Mesendoderm (in vitro differentiated cells): ENCODE measurements around the gene AFAP1.

Experiments
- DNase-seq: peaks from one replicate; pipeline ENCODE4 v3.0.0; 2013
- H2AK5ac ChIP-seq: 2 replicates; pipeline ENCODE4 v1.6.1; 2013; ENCODE audit warnings: low read length, inconsistent platforms
- H2BK120ac ChIP-seq: 2 replicates; pipeline ENCODE4 v1.6.1; 2013; ENCODE audit warnings: low read depth, mild to moderate bottlenecking, low read length, moderate library complexity, mixed read lengths
- H2BK15ac ChIP-seq: replicated peaks from 2 replicates; pipeline ENCODE4 v1.6.1; 2013; ENCODE audit warnings: low read depth, mild to moderate bottlenecking, moderate library complexity
- H2BK5ac ChIP-seq: 2 replicates; pipeline ENCODE4 v1.6.1; 2013; ENCODE audit warnings: low read length, inconsistent platforms
- H3K18ac ChIP-seq: 2 replicates; pipeline ENCODE4 v1.6.1; 2013; ENCODE audit warnings: mild to moderate bottlenecking, low read length, mixed read lengths
- H3K23ac ChIP-seq: one replicate; pipeline ENCODE4 v1.6.1; 2013; ENCODE audit warnings: low read length
- H3K27ac ChIP-seq: 2 replicates; pipeline ENCODE4 v1.5.1; 2013; ENCODE audit warnings: low read depth, mild to moderate bottlenecking, inconsistent platforms, low read length, moderate library complexity
- H3K27me3 ChIP-seq: 2 replicates; pipeline ENCODE4 v1.6.1; 2013; ENCODE audit warnings: low read length, control low read depth, mild to moderate bottlenecking, inconsistent platforms; ENCODE audit not compliant: insufficient read depth, poor library complexity
- H3K36me3 ChIP-seq: 2 replicates; pipeline ENCODE4 v1.6.1; 2013; ENCODE audit warnings: low read length, inconsistent platforms; ENCODE audit not compliant: control insufficient read depth, insufficient read depth
- H3K4ac ChIP-seq: one replicate; pipeline ENCODE4 v1.6.1; 2013; ENCODE audit warnings: low read depth, mild to moderate bottlenecking, low read length, moderate library complexity
- H3K4me1 ChIP-seq: 2 replicates; pipeline ENCODE4 v1.6.1; 2013; ENCODE audit warnings: low read depth, low read length, inconsistent platforms; ENCODE audit not compliant: control insufficient read depth
- H3K4me2 ChIP-seq: 2 replicates; pipeline ENCODE4 v1.6.1; 2013; ENCODE audit warnings: low read length
- H3K4me3 ChIP-seq: 2 replicates; pipeline ENCODE4 v1.5.1; 2013; ENCODE audit warnings: mild to moderate bottlenecking, low read length
- H3K56ac ChIP-seq: one replicate; pipeline ENCODE4 v1.6.1; 2013; ENCODE audit warnings: low read length
- H3K79me1 ChIP-seq: 2 replicates; pipeline ENCODE4 v1.6.1; 2013; ENCODE audit warnings: low read length, inconsistent platforms
- H3K79me2 ChIP-seq: 2 replicates; pipeline ENCODE4 v1.6.1; 2013; ENCODE audit warnings: mild to moderate bottlenecking, low read length; ENCODE audit not compliant: control insufficient read depth, insufficient read depth
- H3K9ac ChIP-seq: 2 replicates; pipeline ENCODE4 v1.6.1; 2013; ENCODE audit warnings: low read length, inconsistent platforms
- H4K5ac ChIP-seq: one replicate; pipeline ENCODE4 v1.6.1; 2013; ENCODE audit warnings: low read length
- H4K8ac ChIP-seq: one replicate; pipeline ENCODE4 v1.6.1; 2013; ENCODE audit warnings: low read depth, mild to moderate bottlenecking, control low read depth, low read length, moderate library complexity
- WGBS: extraction: QIAGEN DNeasy Blood & Tissue Kit; methylation state at CpG from one replicate; pipeline ENCODE4 v1.1.7; 2013; ENCODE audit warnings: low lambda C conversion rate, missing lambda C conversion rate; ENCODE audit not compliant: insufficient coverage; ENCODE audit errors: extremely low coverage; 5-methylcytosine and 5-hydroxymethylcytosine counted together

Gene AFAP1

DNA sequence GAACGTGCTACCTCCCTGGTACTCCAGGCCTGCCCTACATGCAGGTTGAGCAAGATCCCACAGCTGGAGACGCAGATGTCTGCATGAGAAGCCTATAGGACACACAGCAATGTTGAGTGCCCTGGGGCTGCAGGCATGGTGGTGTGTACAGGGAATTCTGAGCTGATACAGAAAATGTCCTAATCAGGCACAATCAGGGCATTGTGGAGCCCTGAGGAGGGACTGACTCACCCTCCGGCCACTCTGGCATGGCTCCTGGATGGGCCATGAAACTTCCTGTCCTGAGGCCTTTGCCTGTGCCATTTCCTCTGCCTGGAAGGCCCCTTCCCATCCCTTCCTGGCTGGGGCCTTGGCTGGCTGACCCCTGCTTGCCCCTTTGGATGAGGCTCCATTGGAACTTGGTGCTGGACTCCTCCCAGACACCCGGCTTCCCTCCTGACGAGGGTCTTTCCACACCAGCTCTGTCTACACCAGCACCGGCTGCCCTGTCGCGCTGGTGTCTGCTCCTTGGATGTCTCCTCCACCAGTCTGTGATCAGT, 16.7 kb upstream of the AFAP1 start:
- H2BK120ac ChIP-seq = no peak overlapping the region
- no peaks in the 10 kb centered on the region for H3K36me3 ChIP-seq
- H3K79me2 ChIP-seq = no peaks in the 10 kb centered on the region
- peak overlapping the region; percentile 75 for H3K23ac ChIP-seq
- no peak overlapping the region for H3K27ac ChIP-seq
- no peaks in the 10 kb centered on the region for H3K79me1 ChIP-seq
- no peak overlapping the region for H3K4ac ChIP-seq
- H3K18ac ChIP-seq = no peak overlapping the region
- H3K9ac ChIP-seq = no peak overlapping the region
- H4K5ac ChIP-seq = no peak overlapping the region
- DNase-seq = no peak
- peak overlapping the region; percentile 85 for H2BK5ac ChIP-seq
- H3K27me3 ChIP-seq = no peaks in the 10 kb centered on the region
- peaks cover 6% of the 10 kb centered on the region for H3K4me1 ChIP-seq
- H2AK5ac ChIP-seq = peak overlapping the region; percentile 66
- no peak overlapping the region for H4K8ac ChIP-seq
- H3K4me3 ChIP-seq = no peak overlapping the region
- WGBS = no CpG with 5 or more reads among the region's 8 CpGs
- H3K4me2 ChIP-seq = no peak overlapping the region
- H3K56ac ChIP-seq = peak overlapping the region; percentile 72
- H2BK15ac ChIP-seq = no peak overlapping the region

DNA sequence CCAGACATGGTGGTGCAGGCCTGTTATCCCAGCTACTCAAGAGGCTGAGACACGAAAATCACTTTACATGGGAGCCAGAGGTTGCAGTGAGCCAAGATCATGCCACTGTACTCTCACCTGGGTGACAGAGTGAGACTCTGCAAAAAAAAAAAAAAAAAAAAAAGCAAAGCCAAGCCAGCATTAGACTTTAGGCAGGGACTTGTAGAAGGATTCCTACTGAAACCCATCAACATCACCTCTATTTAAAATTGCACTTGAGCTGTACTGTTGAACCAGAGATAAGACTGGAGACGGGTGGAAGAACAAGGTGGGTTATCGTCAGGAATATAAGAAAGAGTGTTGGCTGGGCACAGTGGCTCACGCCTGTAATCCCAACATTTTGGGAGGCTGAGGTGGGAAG, 15.7 kb upstream of the AFAP1 start:
- Histone ChIP-seq H3K18ac (no peak overlapping the region), H3K4me1 (peaks cover 6% of the 10 kb centered on the region), H3K27me3 (no peaks in the 10 kb centered on the region), H2AK5ac (no peak overlapping the region), H3K36me3 (no peaks in the 10 kb centered on the region), H3K23ac (no peak overlapping the region), H3K4me2 (no peak overlapping the region), H3K9ac (no peak overlapping the region), H3K56ac (no peak overlapping the region), H3K27ac (no peak overlapping the region), H3K4me3 (no peak overlapping the region), H3K79me2 (no peaks in the 10 kb centered on the region), H3K79me1 (no peaks in the 10 kb centered on the region), H3K4ac (no peak overlapping the region), H2BK15ac (no peak overlapping the region), H2BK5ac (no peak overlapping the region), H4K5ac (no peak overlapping the region), H2BK120ac (no peak overlapping the region), H4K8ac (no peak overlapping the region)
- DNase-seq = no peak
- no CpG with 5 or more reads among the region's 4 CpGs for WGBS

GRCh38 chr4:7952615-7953014, 13.0 kb upstream of the AFAP1 start:
- no peaks in the 10 kb centered on the region for H3K79me1 ChIP-seq
- no peak overlapping the region for H2BK15ac ChIP-seq
- no peak overlapping the region for H3K4ac ChIP-seq
- WGBS = no CpG with 5 or more reads among the region's 9 CpGs
- no peak overlapping the region for H3K27ac ChIP-seq
- H3K4me1 ChIP-seq = peaks cover 13% of the 10 kb centered on the region
- no peak overlapping the region for H2BK120ac ChIP-seq
- no peak overlapping the region for H3K9ac ChIP-seq
- H3K4me2 ChIP-seq = no peak overlapping the region
- no peaks in the 10 kb centered on the region for H3K79me2 ChIP-seq
- H3K18ac ChIP-seq = no peak overlapping the region
- no peaks in the 10 kb centered on the region for H3K36me3 ChIP-seq
- H4K5ac ChIP-seq = no peak overlapping the region
- no peak overlapping the region for H3K23ac ChIP-seq
- H2AK5ac ChIP-seq = no peak overlapping the region
- no peaks in the 10 kb centered on the region for H3K27me3 ChIP-seq
- H3K56ac ChIP-seq = no peak overlapping the region
- no peak overlapping the region for H2BK5ac ChIP-seq
- no peak overlapping the region for H3K4me3 ChIP-seq
- DNase-seq = no peak
- H4K8ac ChIP-seq = no peak overlapping the region

DNA sequence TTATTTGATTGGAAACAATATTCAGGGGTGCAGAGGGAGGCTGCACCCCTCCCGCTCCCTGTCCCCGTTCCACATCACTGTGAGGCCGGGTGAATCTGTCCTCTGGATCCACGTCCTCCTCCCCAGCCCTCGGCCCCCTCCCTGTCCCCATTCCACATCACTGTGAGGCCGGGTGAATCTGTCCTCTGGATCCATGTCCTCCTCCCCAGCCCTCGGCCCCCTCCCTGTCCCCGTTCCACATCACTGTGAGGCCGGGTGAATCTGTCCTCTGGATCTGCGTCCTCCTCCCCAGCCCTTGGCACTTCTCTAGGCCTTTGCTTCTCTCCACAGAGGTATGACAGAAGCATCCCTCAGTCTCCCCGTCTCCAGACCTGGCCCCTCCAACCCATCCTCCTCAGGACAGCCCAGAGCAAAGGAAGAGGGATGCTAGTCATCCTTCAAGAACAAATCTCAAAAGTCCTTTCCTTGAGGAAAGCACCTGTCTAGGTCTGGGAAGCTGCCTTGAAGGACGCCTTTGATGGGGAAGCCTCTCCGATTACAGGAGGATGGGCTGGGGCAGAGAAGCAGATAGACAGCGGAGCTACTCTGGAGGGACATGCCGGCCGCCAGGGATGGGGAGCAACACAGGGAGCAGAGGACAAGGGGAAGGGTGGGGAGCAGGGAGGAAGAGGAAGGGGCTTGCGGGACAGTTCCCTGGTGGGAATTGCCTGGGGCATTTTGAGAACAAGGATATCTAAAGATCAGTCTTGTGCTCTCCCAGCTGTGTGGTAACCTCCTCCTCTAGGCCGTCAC, 10.8 kb upstream of the AFAP1 start:
- H3K9ac ChIP-seq = no peak overlapping the region
- no peak overlapping the region for H2BK15ac ChIP-seq
- no peak overlapping the region for H3K4me2 ChIP-seq
- H3K4ac ChIP-seq = no peak overlapping the region
- H3K18ac ChIP-seq = peak overlapping the region; percentile 9
- no peak overlapping the region for H2BK120ac ChIP-seq
- H3K4me1 ChIP-seq = peaks cover 9% of the 10 kb centered on the region
- H2AK5ac ChIP-seq = peak overlapping the region; percentile 95
- no peaks in the 10 kb centered on the region for H3K79me1 ChIP-seq
- H3K4me3 ChIP-seq = no peak overlapping the region
- peak overlapping the region; percentile 66 for H3K56ac ChIP-seq
- H4K8ac ChIP-seq = no peak overlapping the region
- no peak overlapping the region for H3K27ac ChIP-seq
- no peak overlapping the region for H4K5ac ChIP-seq
- H3K79me2 ChIP-seq = no peaks in the 10 kb centered on the region
- H3K36me3 ChIP-seq = no peaks in the 10 kb centered on the region
- DNase-seq = no peak
- WGBS = no CpG with 5 or more reads among the region's 18 CpGs
- H3K27me3 ChIP-seq = no peaks in the 10 kb centered on the region
- H2BK5ac ChIP-seq = peak overlapping the region; percentile 78
- no peak overlapping the region for H3K23ac ChIP-seq

DNA sequence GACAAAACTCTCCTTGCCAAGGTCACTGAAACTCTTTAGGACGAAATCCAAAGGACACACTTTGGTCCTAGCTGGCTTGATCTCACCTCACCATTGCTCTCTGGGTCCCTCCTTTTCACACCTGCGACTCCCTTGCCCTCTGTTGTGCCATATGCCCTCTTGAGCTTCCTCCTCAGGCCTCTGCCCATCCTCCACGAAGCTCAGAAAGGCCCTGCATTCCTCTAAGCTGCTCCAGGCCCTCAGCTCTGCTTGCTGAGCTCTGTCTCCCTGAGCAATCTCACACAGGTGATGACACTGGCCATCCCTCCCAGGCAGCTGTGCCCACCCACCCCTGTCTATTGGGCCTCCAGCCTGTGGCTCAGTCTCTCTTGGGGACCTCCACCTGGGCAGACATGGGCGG, 10.1 kb upstream of the AFAP1 start:
- Histone ChIP-seq H3K4me1 (peaks cover 9% of the 10 kb centered on the region), H3K27ac (peak overlapping the region; percentile 1), H3K79me2 (no peaks in the 10 kb centered on the region), H3K4me2 (no peak overlapping the region), H3K9ac (peak overlapping the region; percentile 1), H2BK5ac (peak overlapping the region; percentile 78), H3K4me3 (no peak overlapping the region), H2BK120ac (no peak overlapping the region), H3K23ac (peak overlapping the region; percentile 10), H3K4ac (no peak overlapping the region), H3K27me3 (no peaks in the 10 kb centered on the region), H3K56ac (peak overlapping the region; percentile 66), H4K8ac (no peak overlapping the region), H4K5ac (no peak overlapping the region), H2BK15ac (no peak overlapping the region), H2AK5ac (peak overlapping the region; percentile 80), H3K18ac (peak overlapping the region; percentile 9), H3K36me3 (no peaks in the 10 kb centered on the region), H3K79me1 (no peaks in the 10 kb centered on the region)
- no CpG with 5 or more reads among the region's 4 CpGs for WGBS
- no peak for DNase-seq
